ENCODE data around the gene TCP11L1.
"Not testable (repeated sequence)": the region's sequence is repeated elsewhere in the genome, so short reads cannot be mapped to it uniquely, and the experiment has no call there.

The TCP11L1 gene

DNA sequence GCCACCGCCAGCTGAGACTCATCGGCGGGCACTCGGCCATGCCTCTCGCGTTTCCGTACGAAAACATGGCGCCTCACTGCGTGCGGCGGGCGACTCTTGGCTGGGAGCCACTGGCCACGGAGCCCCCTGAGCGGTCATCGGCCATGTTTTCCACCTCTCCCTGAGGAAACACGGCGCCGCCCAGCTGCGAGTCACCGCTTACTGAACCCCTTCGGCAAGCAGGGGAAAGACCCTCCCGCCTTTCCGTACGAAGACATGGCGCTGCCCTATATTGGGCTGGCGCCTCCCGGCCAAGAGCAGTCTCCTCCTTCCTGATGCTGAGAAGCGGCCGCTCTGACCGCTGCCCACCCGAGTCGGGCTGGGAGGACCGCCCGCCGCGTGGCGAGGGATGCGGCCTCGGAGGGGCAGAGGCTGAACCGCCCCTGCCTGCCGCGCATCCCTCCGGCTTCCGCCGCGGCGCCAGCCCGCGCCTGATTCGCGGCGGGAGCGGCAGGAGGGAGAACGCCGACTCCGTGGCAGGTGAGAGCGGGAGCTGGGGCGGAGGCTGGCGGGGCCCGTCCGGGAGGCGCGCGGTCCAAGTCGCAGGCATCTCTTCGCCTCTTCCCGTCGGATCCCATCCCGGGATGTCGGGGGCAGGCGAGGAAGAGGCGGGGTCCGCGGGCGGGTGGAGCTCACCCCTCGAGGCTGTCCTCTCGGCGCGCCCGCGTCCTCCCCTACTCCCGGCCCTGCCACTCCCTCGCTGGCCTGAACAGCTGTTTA is at the start of gene TCP11L1:
Gene TCP11L1, plus strand, starts transcription at position 299 of the 759 bp plus-strand sequence. CDS start 4,202 bp downstream, outside the sequence.
- peak; percentile 78 for DNase-seq

GRCh38 chr11:32990481-32990880 is 48.9 kb upstream of the TCP11L1 start:
- DNase-seq: no peak

DNA sequence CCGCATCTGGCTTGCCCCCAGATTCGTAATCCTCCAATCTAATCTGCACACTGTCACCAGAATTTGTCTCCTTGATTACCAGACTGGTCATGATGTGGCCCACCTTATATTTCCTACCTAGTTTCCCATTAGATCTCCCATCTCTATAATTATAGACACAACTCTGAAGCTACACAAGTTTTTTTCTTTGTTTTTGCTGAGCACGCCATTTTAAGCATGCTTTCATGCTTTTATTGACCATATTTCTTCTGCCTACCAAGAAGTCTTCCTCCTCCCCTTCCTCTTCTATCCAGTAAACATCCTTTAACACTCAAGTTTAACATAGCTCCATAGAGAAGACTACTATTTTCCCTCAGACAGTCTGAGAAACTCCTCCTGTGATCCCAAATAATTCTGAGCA is 47.9 kb upstream of the TCP11L1 start:
- DNase-seq: no peak

- no peak for DNase-seq
Measured at GRCh38 chr11:32991898-32992297, 47.5 kb upstream of the TCP11L1 start.

- no peak for DNase-seq
Measured at GRCh38 chr11:33000181-33000580, 39.2 kb upstream of the TCP11L1 start.

DNA sequence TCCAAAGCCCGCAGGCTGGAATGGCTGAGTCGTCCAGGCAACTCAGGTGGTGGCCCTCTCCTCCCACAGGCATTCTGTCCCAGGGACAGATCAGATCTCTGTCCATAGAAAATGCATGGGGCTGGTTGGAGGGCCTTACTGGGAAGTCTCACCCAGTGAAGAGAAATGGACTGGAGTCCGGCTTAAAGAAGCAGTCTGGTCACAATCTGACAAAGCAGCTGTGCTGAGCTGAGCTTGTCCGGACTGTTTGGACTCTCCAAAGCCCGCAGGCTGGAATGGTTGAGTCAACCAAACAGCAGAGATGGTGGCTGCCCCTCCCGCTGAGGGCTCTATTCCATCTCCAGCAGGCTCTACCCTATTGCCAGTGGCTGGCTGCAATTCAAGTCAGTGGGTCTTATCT is 38.1 kb upstream of the TCP11L1 start:
- DNase-seq: no peak

DNA sequence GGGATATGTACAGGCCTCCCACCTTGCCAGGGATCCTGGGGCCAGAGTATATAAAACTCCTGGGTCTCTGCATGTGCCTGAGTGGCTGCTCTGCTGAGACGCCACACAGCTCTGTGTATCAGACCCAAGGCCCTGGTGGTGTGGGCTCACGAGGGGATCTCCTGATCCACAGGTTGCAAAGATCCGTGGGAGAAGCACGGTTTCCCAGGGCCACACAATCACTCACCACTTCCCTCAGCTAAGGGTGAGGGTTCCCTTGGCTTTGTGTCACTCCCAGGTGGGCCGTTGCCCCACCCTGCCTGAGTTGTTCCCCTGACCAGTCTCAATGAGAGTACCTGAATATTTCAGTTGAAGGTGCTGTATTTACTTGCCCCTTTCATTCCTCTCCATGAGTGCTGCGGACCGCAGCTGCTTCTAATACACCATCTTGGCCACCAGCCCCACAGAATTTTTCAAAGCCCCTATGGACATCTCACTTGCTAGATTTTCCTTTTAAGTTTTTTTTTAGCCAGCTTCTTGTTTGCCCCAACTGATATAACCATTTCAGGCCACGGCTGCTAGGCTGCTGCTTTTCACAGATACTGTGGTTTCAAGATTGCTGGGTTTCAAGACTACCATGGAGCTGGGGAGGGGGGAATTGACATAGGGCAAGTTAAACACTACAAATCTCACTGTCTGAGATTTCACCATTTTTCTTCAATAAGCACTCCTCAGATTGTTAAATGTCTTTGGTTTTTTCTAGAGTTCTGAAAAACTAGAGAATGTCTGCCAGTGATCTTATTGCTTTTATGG is 37.4 kb upstream of the TCP11L1 start:
- DNase-seq: no peak

DNA sequence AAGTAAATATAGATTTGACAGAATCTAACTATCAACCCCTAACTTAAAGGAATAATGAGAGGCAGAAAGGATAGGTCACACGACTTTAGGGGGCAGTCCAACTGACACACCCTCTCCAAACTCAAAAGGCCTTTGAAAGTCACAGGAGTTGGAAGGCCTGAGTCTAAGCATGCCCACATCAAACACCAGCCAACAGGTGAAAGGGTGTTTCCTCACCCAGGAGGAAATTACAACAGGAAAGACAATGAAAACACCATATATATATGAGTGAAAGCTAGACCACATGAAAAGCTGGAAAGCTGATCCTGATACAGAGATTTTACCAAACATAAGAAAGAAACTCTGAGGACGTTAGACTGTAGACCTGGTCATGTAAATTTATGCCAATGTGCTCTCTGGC is 34.2 kb upstream of the TCP11L1 start:
- DNase-seq: no peak

DNA sequence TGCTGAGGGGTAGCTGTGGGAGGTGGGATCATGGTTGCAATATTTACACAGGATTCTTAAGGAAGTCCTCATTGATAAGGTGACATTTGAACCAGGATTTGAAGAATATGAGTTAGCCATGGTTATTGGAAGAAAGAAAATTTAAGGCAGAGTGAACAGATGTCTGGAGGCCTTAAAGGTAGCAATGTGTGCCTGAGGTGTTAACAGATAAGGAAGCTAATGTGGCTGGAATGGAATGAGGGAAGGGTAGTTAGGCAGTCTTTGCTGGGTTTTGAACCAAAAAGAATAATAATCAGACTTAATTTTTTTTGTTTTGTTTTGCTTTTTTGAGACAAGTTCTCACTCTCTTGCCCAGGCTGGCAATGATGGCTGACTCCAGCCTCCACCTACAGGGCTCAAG is 33.4 kb upstream of the TCP11L1 start:
- no peak for DNase-seq

DNA sequence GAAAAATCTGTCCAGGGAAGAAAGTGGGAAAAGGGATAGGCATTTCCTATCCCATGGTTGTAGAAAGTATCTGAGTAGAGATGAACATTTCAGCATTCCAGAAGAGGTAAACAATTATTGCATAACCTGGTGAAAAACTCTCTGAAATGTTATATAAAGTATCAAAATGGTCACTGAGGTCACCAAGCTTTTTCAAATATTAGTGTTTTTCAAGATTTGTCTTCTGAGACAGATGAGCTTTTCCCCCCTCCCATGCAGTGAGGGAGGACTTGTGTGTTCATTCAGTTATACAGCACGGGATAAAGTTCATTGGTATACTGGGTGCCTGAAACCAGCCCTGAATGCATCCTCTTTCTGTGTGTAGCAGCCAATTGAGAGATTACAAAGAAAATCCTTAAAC is 25.6 kb upstream of the TCP11L1 start:
- no peak for DNase-seq

DNA sequence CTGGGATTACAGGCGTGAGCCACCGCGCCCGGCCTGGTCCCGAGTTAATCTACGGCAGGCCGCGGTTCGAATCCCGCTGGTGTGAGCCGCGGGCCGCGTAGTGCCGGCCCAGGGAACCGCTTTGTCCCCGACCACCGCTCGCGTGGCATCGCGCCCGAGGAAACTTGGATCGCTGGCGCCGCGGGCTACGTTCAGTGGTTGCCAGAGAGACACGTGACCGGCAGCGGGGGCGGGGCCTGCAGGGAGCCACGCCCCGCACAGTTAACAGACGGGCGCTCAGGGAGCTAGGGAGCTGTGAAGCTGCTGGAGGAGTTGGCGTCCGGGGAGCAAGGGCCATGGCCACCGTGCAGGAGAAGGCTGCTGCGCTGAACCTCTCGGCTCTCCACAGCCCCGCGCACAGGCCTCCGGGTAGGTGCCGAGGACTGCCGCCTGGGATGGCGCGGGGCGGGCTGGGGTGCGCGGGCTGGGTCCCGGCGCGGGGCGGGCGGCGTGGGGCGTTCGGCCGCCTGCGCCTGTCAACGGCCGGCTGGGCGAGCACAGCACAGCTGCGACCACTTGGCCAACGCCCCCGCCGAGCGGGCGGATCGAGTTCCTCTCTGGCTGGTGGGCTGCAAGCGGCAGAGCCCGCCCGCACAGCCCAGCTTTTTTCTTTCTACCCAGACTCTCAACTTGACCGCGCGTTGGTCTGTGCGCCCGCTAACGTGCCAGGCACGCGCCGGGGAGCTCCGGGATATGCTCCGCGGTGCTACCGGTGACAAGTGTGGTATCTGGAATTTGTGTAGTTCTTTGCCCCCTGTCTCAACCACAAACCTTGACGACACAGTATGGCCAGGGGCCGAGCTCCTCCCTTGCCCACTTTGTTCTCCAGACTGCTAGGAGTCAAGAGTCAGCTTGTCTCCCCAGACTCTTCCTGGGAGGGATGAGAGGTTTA is 23.5 kb upstream of the TCP11L1 start, which contains the start of gene DEPDC7:
Gene DEPDC7, plus strand, starts transcription at position 258 of the 931 bp plus-strand sequence. Its CDS starts 78 bp downstream, at position 336.
- DNase-seq: peak; percentile 83

- DNase-seq: no peak
Measured at GRCh38 chr11:33016654-33017053, 22.7 kb upstream of the TCP11L1 start.

DNA sequence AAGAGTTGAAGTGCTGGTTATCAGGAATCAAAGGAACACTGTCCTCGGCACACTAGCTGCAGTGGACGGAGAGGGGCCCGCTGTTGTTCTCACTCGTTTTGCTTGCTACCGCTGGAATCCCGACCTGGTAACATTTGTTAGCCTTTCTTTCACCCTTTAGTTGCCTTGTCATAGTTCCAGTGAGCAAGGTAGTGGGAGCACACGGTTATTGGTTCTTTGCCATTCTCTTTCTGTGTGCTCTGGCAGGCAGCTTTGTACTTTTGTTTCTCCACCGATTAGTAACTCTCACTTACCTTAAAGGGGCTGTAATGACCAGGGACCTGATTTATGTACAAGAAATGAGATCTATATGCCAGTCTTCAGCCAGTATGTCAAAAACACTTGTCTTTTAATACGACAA is 21.9 kb upstream of the TCP11L1 start:
- DNase-seq: no peak

GRCh38 chr11:33017965-33018364 is 21.4 kb upstream of the TCP11L1 start:
- DNase-seq: no peak

GRCh38 chr11:33018840-33019239 is 20.5 kb upstream of the TCP11L1 start:
- no peak for DNase-seq

- no peak for DNase-seq
Measured at GRCh38 chr11:33021501-33021900, 17.9 kb upstream of the TCP11L1 start.

GRCh38 chr11:33021937-33022336 is 17.4 kb upstream of the TCP11L1 start:
- DNase-seq: no peak

DNA sequence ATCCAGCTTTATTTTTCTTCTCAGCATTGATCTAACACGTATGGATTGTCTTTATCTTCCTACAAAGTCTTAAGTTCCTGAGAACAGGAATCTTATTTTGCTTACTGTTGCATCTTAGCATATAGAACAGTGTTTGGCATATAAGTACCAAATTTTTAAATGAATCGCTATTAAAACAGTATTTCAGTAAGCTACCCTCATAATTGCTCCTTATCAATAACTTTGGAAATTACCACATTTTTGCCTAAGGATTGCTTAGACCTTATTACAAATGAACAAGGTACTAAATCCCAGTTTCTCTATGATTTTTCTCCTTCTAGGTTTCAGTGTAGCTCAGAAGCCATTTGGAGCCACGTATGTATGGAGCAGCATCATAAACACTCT is 14.0 kb upstream of the TCP11L1 start:
- DNase-seq: no peak

- DNase-seq: no peak
Measured at GRCh38 chr11:33027233-33027632, 12.1 kb upstream of the TCP11L1 start.

DNA sequence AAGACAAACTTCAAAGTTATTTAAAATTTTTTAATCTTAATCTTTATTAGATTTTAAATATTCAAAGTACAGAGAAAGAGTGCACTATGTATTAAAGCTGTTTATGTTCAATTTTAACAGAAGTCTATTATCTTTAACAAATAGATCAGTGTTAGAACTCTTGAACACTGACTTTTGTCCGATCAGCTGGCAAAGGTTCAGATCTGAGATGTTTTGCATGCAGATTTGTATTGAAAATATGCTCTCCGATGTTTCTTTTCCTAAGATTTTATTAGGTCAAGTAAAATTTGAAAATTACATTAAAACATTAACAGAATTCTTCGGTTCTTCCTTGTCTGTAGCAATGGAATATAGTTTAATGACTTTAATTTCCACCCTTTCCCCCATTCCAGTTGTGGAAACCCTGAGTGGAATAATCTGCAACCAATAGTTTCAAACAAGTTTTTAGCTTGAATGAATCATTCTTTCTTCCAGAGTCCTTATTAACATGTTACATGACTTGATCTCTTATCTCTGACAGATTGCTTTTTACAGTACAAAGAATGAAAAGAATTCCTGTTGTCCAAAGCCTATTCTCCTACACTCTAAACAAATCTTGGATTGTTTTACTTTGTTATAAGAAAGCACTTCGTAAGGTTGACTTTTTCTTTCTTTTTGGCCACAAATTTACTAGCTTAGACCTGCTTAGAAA is 11.4 kb upstream of the TCP11L1 start:
- no peak for DNase-seq

GRCh38 chr11:33028537-33028914 is 10.8 kb upstream of the TCP11L1 start:
- no peak for DNase-seq

- not testable (repeated sequence) for DNase-seq
Measured at GRCh38 chr11:33029218-33029617, 10.2 kb upstream of the TCP11L1 start.

DNA sequence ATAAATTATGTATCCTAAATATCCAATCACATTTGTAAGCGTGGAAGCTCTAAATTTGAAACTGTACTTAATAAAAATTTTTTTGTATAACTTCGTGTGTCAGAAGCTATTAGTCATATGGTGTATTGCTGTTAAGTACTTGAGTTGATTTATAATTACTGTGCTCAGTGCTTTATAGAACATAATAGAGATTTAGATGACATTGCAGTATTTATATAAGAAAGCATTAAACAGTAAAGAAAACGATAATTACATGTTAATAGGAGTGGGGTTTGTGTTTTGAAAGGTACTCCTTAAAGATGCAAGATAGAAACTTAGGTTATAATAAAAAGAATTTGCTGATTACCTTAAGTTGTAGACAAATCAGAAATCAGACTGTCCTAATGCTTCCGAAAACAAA is 5.9 kb upstream of the TCP11L1 start:
- DNase-seq: no peak

Measured in activated CD4-positive, CD25-positive, alpha-beta regulatory T cell treated with anti-CD3 and anti-CD28 coated beads, Interleukin-2, amount 50 U/mL, for 72 hours (primary cell).